ENCODE results near the gene MC1R.
"Not testable (repeated sequence)": the region's sequence is repeated elsewhere in the genome, so short reads cannot be mapped to it uniquely, and the experiment has no call there.

MC1R gene

GRCh38 chr16:89914642-89915285 is 3.9 kb upstream of the MC1R start:
- DNase-seq, result not testable (repeated sequence)

- DNase-seq, result no peak
These were observed 3.1 kb upstream of the MC1R start for GRCh38 chr16:89915303-89916232.

GRCh38 chr16:89917773-89918452 is 749 bp upstream of the MC1R start:
- DNase-seq, result peak; percentile 90

- DNase-seq, result no peak
These were observed 1.1 kb downstream of the MC1R start for GRCh38 chr16:89919535-89920406.

GRCh38 chr16:89920723-89921122 is 2.1 kb downstream of the MC1R start:
- DNase-seq, result no peak

- no peak for DNase-seq
These were observed 2.6 kb downstream of the MC1R start for GRCh38 chr16:89921131-89921701.

- DNase-seq, result no peak
These were observed 3.2 kb downstream of the MC1R start for GRCh38 chr16:89921702-89922476.

GRCh38 chr16:89922477-89922883 is 3.8 kb downstream of the MC1R start:
- DNase-seq, result no peak

GRCh38 chr16:89922884-89923639 is 4.4 kb downstream of the MC1R start, which contains the start of gene TUBB3:
Gene TUBB3 (plus strand): TSS chr16:89923342. CDS start chr16:89923402, 60 bp downstream.
- DNase-seq, result peak; percentile 80

GRCh38 chr16:89923640-89924296 is 5.1 kb downstream of the MC1R start:
- DNase-seq, result peak; percentile 16

GRCh38 chr16:89924297-89924924 is 5.7 kb downstream of the MC1R start:
- peak; percentile 74 for DNase-seq

GRCh38 chr16:89924925-89925307 is 6.3 kb downstream of the MC1R start:
- no peak for DNase-seq

- DNase-seq, result no peak
These were observed 7.0 kb downstream of the MC1R start for GRCh38 chr16:89925596-89926079.

GRCh38 chr16:89931305-89931896 is 12.7 kb downstream of the MC1R start:
- no peak for DNase-seq

- DNase-seq, result no peak
These were observed 13.3 kb downstream of the MC1R start for GRCh38 chr16:89931964-89932363.

- not testable (repeated sequence) for DNase-seq
These were observed 15.4 kb downstream of the MC1R start for GRCh38 chr16:89934019-89934418.

GRCh38 chr16:89934611-89935553 is 16.2 kb downstream of the MC1R start:
- no peak for DNase-seq

- DNase-seq, result not testable (repeated sequence)
These were observed 17.0 kb downstream of the MC1R start for GRCh38 chr16:89935620-89936019.

Measured in RPMI8226 (cell line).